ENCODE results near the gene OTUD7B. TPM values are rescaled to one million over a fixed set of nuclear protein-coding genes. Genes with fewer than 3 reads are reported as not detected.

OTUD7B gene
- total and polyA plus RNA-seq, 12 donors = 5.7 to 45.7 (median 19.8) TPM

DNA sequence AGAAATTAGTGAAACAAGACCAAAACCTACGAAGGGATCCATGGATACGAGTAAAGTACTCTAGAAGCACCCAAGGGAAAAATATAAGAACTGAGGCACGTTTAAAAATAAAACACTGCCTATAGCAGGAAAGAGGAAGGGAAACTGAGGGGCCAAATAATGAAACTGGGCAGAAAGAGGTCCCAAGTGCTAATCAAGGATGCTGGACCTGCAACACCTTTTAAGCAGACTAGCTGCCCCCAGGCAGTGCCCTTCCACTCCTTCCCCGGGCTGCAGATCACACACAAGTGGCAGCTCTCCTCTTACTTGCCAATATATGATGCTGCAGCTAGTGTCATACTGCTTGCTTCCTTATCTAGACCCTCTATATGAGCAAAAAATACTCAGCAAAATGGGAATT lies 7.6 kb upstream of the OTUD7B start:
- H3K9me3 ChIP-seq (replicated peaks in 1 of 3) = no peaks in the 10 kb centered on the region
- no peak overlapping the region for H3K27ac ChIP-seq
- WGBS, 4 donors = 78 to 83% (median 82%) methylated on average over 4 of the region's 4 CpGs
- no peak overlapping the region for H3K4me3 ChIP-seq
- TF ChIP-seq CTCF (IDR thresholded peaks at IDR 0.05) = no peak
- TF ChIP-seq POLR2A (IDR thresholded peaks at IDR 0.05) = no peak
- intact Hi-C loops (cut with DNase I) = no loop called here
- H3K4me1 ChIP-seq (replicated peaks in 1 of 2) = no peaks in the 10 kb centered on the region
- no peaks in the 10 kb centered on the region for H3K27me3 ChIP-seq
- no peak for DNase-seq
- H3K36me3 ChIP-seq (replicated peaks in 1 of 2) = no peaks in the 10 kb centered on the region

DNA sequence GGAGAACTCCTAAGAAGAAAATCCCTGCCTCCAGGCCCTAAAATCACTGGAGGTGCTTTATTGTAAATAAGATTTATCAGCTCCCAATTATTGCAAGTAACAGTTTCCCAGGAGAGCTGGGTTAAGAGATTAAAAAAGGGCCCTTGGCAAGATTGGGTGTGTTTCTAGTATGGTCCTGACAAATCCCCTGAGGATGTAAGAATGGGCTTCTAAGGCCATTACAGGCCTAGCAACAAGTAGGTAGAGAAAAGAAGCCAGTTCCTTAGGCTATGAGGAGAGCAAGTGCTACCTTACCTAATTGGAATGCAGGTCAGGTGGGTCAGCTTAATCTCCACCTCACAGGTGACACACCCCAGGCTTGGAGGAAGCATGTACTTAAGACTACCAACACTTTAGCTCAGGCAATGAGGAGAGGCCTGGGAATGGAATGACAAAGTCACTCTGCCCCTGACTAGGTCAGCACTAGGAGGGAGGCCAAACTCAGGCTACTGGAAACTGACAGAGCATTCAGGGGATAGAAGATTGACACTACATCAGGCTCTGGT lies 6.8 kb upstream of the OTUD7B start:
- no peak for DNase-seq
- no peak overlapping the region for H3K4me3 ChIP-seq
- H3K27ac ChIP-seq = no peak overlapping the region
- no peak for TF ChIP-seq POLR2A (IDR thresholded peaks at IDR 0.05)
- TF ChIP-seq CTCF (IDR thresholded peaks at IDR 0.05) = no peak
- no peaks in the 10 kb centered on the region for H3K27me3 ChIP-seq
- H3K4me1 ChIP-seq (replicated peaks in 1 of 2) = no peaks in the 10 kb centered on the region
- H3K36me3 ChIP-seq (replicated peaks in 1 of 2) = no peaks in the 10 kb centered on the region
- intact Hi-C loops (cut with DNase I) = no loop called here
- no peaks in the 10 kb centered on the region for H3K9me3 ChIP-seq (replicated peaks in 1 of 3)

GRCh38 chr1:150015651-150016131 lies 5.2 kb upstream of the OTUD7B start:
- Histone ChIP-seq H3K4me3 (no peak overlapping the region), H3K4me1 (replicated peaks in 1 of 2) (peaks cover 0 to 5% of the 10 kb centered on the region in 2 donors), H3K36me3 (replicated peaks in 1 of 2) (no peaks in the 10 kb centered on the region), H3K27me3 (no peaks in the 10 kb centered on the region), H3K27ac (peak overlapping the region in 1 of 5 donors; percentile 23), H3K9me3 (replicated peaks in 1 of 3) (no peaks in the 10 kb centered on the region)
- intact Hi-C loops (cut with DNase I) = no loop called here
- TF ChIP-seq CTCF (IDR thresholded peaks at IDR 0.05) (no peak), POLR2A (IDR thresholded peaks at IDR 0.05) (no peak)
- WGBS, 4 donors = 76 to 90% (median 78%) methylated on average over 4 of the region's 4 CpGs
- DNase-seq = no peak

GRCh38 chr1:150012611-150013010 lies 2.1 kb upstream of the OTUD7B start:
- H3K9me3 ChIP-seq (replicated peaks in 1 of 3) = no peaks in the 10 kb centered on the region
- no peak overlapping the region for H3K4me3 ChIP-seq
- no peak for TF ChIP-seq CTCF (IDR thresholded peaks at IDR 0.05)
- no peak for TF ChIP-seq POLR2A (IDR thresholded peaks at IDR 0.05)
- 82 to 100% (median 95%) methylated on average over 1 of the region's 1 CpG; no CpG with 5 or more reads in 1 of the 4 donors for WGBS, 4 donors
- H3K36me3 ChIP-seq (replicated peaks in 1 of 2) = no peaks in the 10 kb centered on the region
- H3K4me1 ChIP-seq (replicated peaks in 1 of 2) = peaks cover 10 to 22% of the 10 kb centered on the region in 2 donors
- no peak overlapping the region for H3K27ac ChIP-seq
- intact Hi-C loops (cut with DNase I) = no loop called here
- no peak for DNase-seq
- no peaks in the 10 kb centered on the region for H3K27me3 ChIP-seq

Measured in adrenal gland (tissue), 12 donors.